Inferior parietal cortex (tissue), 1 donor: ENCODE measurements around the gene SURF4.
"Not testable (repeated sequence)": the region's sequence is repeated elsewhere in the genome, so short reads cannot be mapped to it uniquely, and the experiment has no call there.

ENCODE experiments used
- DNase-seq: peaks from one replicate; pipeline ENCODE4 v3.0.0-alpha.2; 2016; ENCODE audit errors: extremely low spot score

Gene SURF4

GRCh38 chr9:133334161-133334560, 41.7 kb downstream of the SURF4 start:
- DNase-seq = no peak

- no peak for DNase-seq
Observed at GRCh38 chr9:133333566-133333965, 42.3 kb downstream of the SURF4 start.

- DNase-seq = no peak
Observed at GRCh38 chr9:133333011-133333410, 42.8 kb downstream of the SURF4 start.

- DNase-seq = no peak
Observed at GRCh38 chr9:133332381-133332730, 43.5 kb downstream of the SURF4 start.

- no peak for DNase-seq
Observed at GRCh38 chr9:133331641-133332380, 44.0 kb downstream of the SURF4 start.

GRCh38 chr9:133331221-133331620, 44.6 kb downstream of the SURF4 start:
- no peak for DNase-seq

- DNase-seq = not testable (repeated sequence)
Observed at GRCh38 chr9:133329306-133330156, 46.3 kb downstream of the SURF4 start.

- DNase-seq = no peak
Observed at GRCh38 chr9:133327834-133328484, 47.9 kb downstream of the SURF4 start.

GRCh38 chr9:133327021-133327420, 48.8 kb downstream of the SURF4 start:
- DNase-seq = not testable (repeated sequence)

- no peak for DNase-seq
Observed at GRCh38 chr9:133323991-133324703, 51.7 kb downstream of the SURF4 start.

- DNase-seq = no peak
Observed at GRCh38 chr9:133323211-133323610, 52.6 kb downstream of the SURF4 start.

- DNase-seq = no peak
Observed at GRCh38 chr9:133322701-133323100, 53.2 kb downstream of the SURF4 start.

- no peak for DNase-seq
Observed at GRCh38 chr9:133321411-133321935, 54.4 kb downstream of the SURF4 start.

GRCh38 chr9:133320421-133320881, 55.4 kb downstream of the SURF4 start:
- no peak for DNase-seq

- DNase-seq = not testable (repeated sequence)
Observed at GRCh38 chr9:133317551-133317950, 58.3 kb downstream of the SURF4 start.

GRCh38 chr9:133315997-133316396, 59.9 kb downstream of the SURF4 start:
- no peak for DNase-seq
